T-cell (primary cell): ENCODE measurements around the gene FAM20B. TPM values are rescaled to one million over a fixed set of nuclear protein-coding genes. Genes with fewer than 3 reads are reported as not detected.
"Not testable (repeated sequence)": the region's sequence is repeated elsewhere in the genome, so short reads cannot be mapped to it uniquely, and the experiment has no call there.

Experiments used
- ATAC-seq, 4 experiments: fragments of 200-7000 bp in 3 of 4; fragments of 150-1000 bp in 1 of 4; cut with Tn5 transposase; replicated peaks in 1 of 4; 1 replicate in 3 of 4; 2 replicates in 1 of 4; pipeline ENCODE4 v1.10.0; 2021; ENCODE audit warnings: moderate library complexity in 3 of 4, mild to moderate bottlenecking in 2 of 4, moderate number of reproducible peaks in 1 of 4
- CTCF ChIA-PET, 2 donors: fragments of 300-600 bp; sonication (Branson Sonifier 250); formaldehyde crosslinking; loops; one replicate each; lab custom pipeline; 2022; ENCODE audit warnings: antibody characterized with exemption in 2 of 2; lab: Charles Lee
- POLR2A ChIA-PET, 2 donors: fragments of 300-600 bp; sonication (Branson Sonifier 250); formaldehyde crosslinking; loops; one replicate each; lab custom pipeline; 2022; ENCODE audit warnings: antibody characterized with exemption in 2 of 2; lab: Charles Lee
- DNase-seq, 35 experiments: peaks; one replicate each; pipeline versions ENCODE4 v3.0.0 to v3.0.0-alpha.2; 2013 to 2023
- H3K27ac ChIP-seq: one replicate; pipeline ENCODE4 v1.5.1; 2013; ENCODE audit warnings: low read length
- H3K27me3 ChIP-seq, 2 experiments: replicated peaks in 1 of 2; 1 replicate in 1 of 2; 2 replicates in 1 of 2; pipeline versions ENCODE4 v1.6.1 to v1.7.0; 2013; ENCODE audit warnings: low read length in 1 of 2, mixed read lengths in 1 of 2; ENCODE audit not compliant: control insufficient read depth in 2 of 2, insufficient read depth in 2 of 2; ENCODE audit errors: extremely low read depth in 1 of 2
- H3K36me3 ChIP-seq, 2 donors: 1 replicate in 1 of 2; 2 replicates in 1 of 2; pipeline versions ENCODE4 v1.6.1 to v1.7.0; 2013; ENCODE audit warnings: low read length in 1 of 2; ENCODE audit not compliant: control insufficient read depth in 2 of 2, insufficient read depth in 1 of 2; ENCODE audit errors: extremely low read depth in 1 of 2
- H3K4me1 ChIP-seq, 2 experiments: 1 replicate in 1 of 2; 2 replicates in 1 of 2; pipeline versions ENCODE4 v1.6.1 to v1.7.0; 2013; ENCODE audit warnings: low read length in 2 of 2, mixed read lengths in 1 of 2; ENCODE audit not compliant: insufficient read depth in 2 of 2, control insufficient read depth in 1 of 2; ENCODE audit errors: extremely low read depth in 1 of 2
- H3K4me3 ChIP-seq, 2 donors: 1 replicate in 1 of 2; 2 replicates in 1 of 2; pipeline versions ENCODE4 v1.5.1 to v1.7.0; 2013; ENCODE audit warnings: mild to moderate bottlenecking in 2 of 2, low read length in 1 of 2, moderate library complexity in 1 of 2; ENCODE audit not compliant: control insufficient read depth in 1 of 2; ENCODE audit errors: extremely low read depth in 1 of 2
- H3K9me3 ChIP-seq: 2 replicates; pipeline ENCODE4 v1.7.0; 2013
- H3K27ac Mint-ChIP-seq, 2 donors: one replicate each; pipeline ENCODE4 v1.8.0; 2020 to 2021; ENCODE audit warnings: mild to moderate bottlenecking in 2 of 2, mixed read lengths in 2 of 2
- H3K27me3 Mint-ChIP-seq, 2 donors: one replicate each; pipeline ENCODE4 v1.8.0; 2021 to 2022; ENCODE audit warnings: mixed read lengths in 2 of 2
- H3K36me3 Mint-ChIP-seq: one replicate; pipeline ENCODE4 v1.8.0; 2021; ENCODE audit warnings: mixed read lengths
- H3K4me1 Mint-ChIP-seq, 3 donors: one replicate each; pipeline ENCODE4 v1.8.0; 2020 to 2022; ENCODE audit warnings: mixed read lengths in 3 of 3, mild to moderate bottlenecking in 1 of 3
- H3K4me3 Mint-ChIP-seq, 3 donors: one replicate each; pipeline ENCODE4 v1.8.0; 2020 to 2022; ENCODE audit warnings: mild to moderate bottlenecking in 3 of 3, mixed read lengths in 3 of 3, moderate library complexity in 3 of 3
- H3K9me3 Mint-ChIP-seq, 3 donors: one replicate each; pipeline ENCODE4 v1.8.0; 2020 to 2022; ENCODE audit warnings: mixed read lengths in 3 of 3
- WGBS: methylation state at CpG from one replicate; pipeline ENCODE4 v1.1.5; 2013; ENCODE audit warnings: missing lambda C conversion rate; ENCODE audit not compliant: insufficient coverage; 5-methylcytosine and 5-hydroxymethylcytosine counted together
- total RNA-seq, 35 experiments: library from RNA in 6 of 35; stranded (reverse) in 6 of 35; fragments of 120-200 nt in 1 of 35; gene quantifications; one replicate each; pipeline versions ENCODE4 v1.2.1 to v1.2.4 and lab custom pipeline; 2013 to 2026

Gene FAM20B
- total RNA-seq, 5 donors from 2014 or later (not counting 1 experiment from before 2014, with no cell fraction given) = 17.2 to 26.6 (median 25.5) TPM

DNA sequence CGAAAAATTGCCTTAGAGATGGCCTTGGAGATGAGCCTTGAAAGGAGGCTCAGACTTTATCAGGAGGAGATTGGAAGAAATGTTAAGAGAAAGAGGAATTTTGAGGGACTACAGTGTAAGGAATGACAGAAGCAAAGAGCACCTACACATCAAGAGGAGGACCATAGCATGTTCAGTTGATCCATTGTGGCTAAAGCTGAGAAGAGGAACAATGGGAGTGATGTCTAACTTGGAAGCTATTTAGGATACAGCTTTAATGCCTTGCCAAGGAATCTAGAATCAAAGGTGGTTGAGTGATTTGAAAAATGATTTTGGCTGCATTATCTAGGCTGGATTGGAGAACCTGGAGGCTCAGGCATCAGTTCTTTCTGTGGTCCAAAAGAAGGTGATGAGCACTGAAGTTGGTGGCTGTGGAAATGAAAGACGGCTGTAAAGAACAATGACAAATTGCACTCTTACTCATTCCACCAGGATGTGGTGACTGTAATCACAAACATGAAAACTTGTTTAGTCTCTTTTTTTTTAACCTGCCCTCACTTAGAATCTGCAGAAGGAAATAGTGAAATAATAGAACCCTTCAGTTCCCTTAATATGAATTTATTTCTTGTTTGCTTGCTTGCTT lies 11.3 kb downstream of the FAM20B start:
- no peaks in the 10 kb centered on the region for H3K9me3 ChIP-seq
- DNase-seq (peak in 1 of 35 experiments; percentile 27), ATAC-seq (peak; percentile 72 to 82 (median 81))
- POLR2A ChIA-PET = no interaction called here
- H3K4me1 Mint-ChIP-seq = peaks cover 66 to 74% (median 69%) of the 10 kb centered on the region in 3 donors
- H3K27me3 ChIP-seq = no peaks in the 10 kb centered on the region
- H3K27ac Mint-ChIP-seq = peak overlapping the region; percentile 72 to 74
- H3K4me3 ChIP-seq = no peak overlapping the region
- H3K27ac ChIP-seq = no peak overlapping the region
- WGBS = 100% methylated on average over 1 of the region's 2 CpGs
- H3K27me3 Mint-ChIP-seq = no peaks in the 10 kb centered on the region
- CTCF ChIA-PET = no interaction called here
- H3K36me3 Mint-ChIP-seq = no peaks in the 10 kb centered on the region
- peak overlapping the region; percentile 0 to 46 (median 5) for H3K4me3 Mint-ChIP-seq
- H3K4me1 ChIP-seq = peaks cover 22 to 30% of the 10 kb centered on the region in 2 experiments
- no peaks in the 10 kb centered on the region for H3K36me3 ChIP-seq
- no peaks in the 10 kb centered on the region for H3K9me3 Mint-ChIP-seq

DNA sequence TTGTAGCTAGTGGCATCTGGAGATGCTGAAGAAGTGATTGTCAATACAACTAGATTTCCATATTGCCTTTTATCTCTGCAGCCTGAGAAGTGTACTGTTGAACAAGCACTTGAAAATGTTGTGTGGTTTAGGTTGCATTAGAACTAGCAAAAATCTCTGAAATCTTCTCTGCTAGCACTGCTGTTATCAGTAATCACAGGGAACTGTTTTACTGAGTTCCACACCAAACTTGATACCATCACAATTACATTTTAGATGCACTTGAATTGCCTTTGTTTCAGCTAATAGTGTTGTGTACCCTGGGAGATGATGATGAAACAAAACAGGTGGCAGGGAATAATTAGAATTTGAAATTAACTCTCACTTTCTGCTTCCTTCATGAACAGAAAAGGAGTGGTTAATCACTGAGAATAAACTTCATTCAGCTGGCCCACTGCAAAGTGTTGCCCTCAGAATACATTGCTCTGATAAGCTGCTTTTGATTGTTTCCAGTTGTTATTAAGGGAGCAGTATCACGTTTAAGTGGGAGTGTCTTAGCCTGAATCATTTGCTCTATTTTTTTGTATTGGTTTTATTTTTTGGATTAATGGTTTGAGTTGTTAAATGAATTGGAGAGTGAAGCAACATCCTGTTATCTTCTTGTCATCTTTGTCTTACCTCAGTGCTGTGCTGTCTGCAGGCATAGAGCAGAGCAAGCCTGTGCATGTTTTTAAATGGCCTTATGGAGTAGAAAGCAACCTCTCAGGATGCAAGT lies 13.0 kb downstream of the FAM20B start:
- Histone ChIP-seq H3K9me3 (no peaks in the 10 kb centered on the region), H3K27ac (no peak overlapping the region), H3K4me3 (no peak overlapping the region), H3K27me3 (no peaks in the 10 kb centered on the region), H3K36me3 (peaks cover 0 to 8% of the 10 kb centered on the region in 2 donors), H3K4me1 (peaks cover 25 to 28% of the 10 kb centered on the region in 2 experiments)
- H3K27me3 Mint-ChIP-seq = no peaks in the 10 kb centered on the region
- H3K9me3 Mint-ChIP-seq = no peaks in the 10 kb centered on the region
- ATAC-seq (peak; percentile 46 to 55 (median 52)), DNase-seq (no peak)
- WGBS = 13% methylated on average over 1 of the region's 1 CpG
- peaks cover 4% of the 10 kb centered on the region for H3K36me3 Mint-ChIP-seq
- ChIA-PET CTCF (no interaction called here), POLR2A (interaction anchor here in 1 of 2 donors (0.7 kb wide), 2 partner anchors 488 to 986 kb away, joined by 4 read pairs; no protein-coding TSS in a partner anchor)
- peaks cover 57 to 61% (median 58%) of the 10 kb centered on the region in 3 donors for H3K4me1 Mint-ChIP-seq
- H3K27ac Mint-ChIP-seq = peak overlapping the region; percentile 59 to 80
- H3K4me3 Mint-ChIP-seq = no peak overlapping the region

DNA sequence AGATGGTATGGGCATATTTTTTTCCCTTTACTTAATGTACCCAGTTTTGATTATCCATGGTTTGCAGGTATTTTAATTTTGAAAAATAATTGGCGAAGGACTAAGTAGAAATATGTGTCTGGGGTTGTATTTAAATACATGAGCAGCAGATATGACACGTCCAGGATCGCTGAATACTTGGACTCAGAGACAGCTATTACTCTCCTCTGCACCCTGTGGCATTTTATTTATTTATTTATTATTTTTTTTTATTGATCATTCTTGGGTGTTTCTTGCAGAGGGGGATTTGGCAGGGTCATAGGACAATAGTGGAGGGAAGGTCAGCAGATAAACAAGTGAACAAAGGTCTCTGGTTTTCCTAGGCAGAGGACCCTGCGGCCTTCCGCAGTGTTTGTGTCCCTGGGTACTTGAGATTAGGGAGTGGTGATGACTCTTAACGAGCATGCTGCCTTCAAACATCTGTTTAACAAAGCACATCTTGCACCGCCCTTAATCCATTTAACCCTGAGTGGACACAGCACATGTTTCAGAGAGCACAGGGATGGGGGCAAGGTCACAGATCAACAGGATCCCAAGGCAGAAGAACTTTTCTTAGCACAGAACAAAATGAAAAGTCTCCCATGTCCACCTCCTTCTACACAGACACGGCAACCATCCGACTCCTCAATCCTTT lies 13.9 kb downstream of the FAM20B start:
- peaks cover 0 to 12% of the 10 kb centered on the region in 2 donors for H3K36me3 ChIP-seq
- H3K27ac ChIP-seq, H3K9me3 Mint-ChIP-seq, H3K4me3 ChIP-seq, H3K27me3 ChIP-seq, H3K9me3 ChIP-seq, ATAC-seq, H3K36me3 Mint-ChIP-seq, H3K4me3 Mint-ChIP-seq, H3K27me3 Mint-ChIP-seq, DNase-seq, CTCF ChIA-PET: not testable (repeated sequence)
- H3K4me1 ChIP-seq = peaks cover 19 to 25% of the 10 kb centered on the region in 2 experiments
- Mint-ChIP-seq H3K4me1 (peaks cover 50 to 57% (median 51%) of the 10 kb centered on the region in 3 donors), H3K27ac (peak overlapping the region in 1 of 2 donors; percentile 59)
- POLR2A ChIA-PET = interaction anchor here in 1 of 2 donors (0.6 kb wide), 1 partner anchor 326 kb away, joined by 3 read pairs; no protein-coding TSS in a partner anchor
- 100% methylated on average over 2 of the region's 9 CpGs for WGBS

GRCh38 chr1:179040175-179040551 lies 14.5 kb downstream of the FAM20B start:
- H3K27me3 ChIP-seq, DNase-seq, POLR2A ChIA-PET, H3K27ac ChIP-seq, ATAC-seq, H3K9me3 ChIP-seq, CTCF ChIA-PET, H3K27ac Mint-ChIP-seq, H3K4me3 ChIP-seq, H3K9me3 Mint-ChIP-seq, H3K4me3 Mint-ChIP-seq, H3K27me3 Mint-ChIP-seq, H3K36me3 Mint-ChIP-seq: not testable (repeated sequence)
- peaks cover 2 to 12% of the 10 kb centered on the region in 2 donors for H3K36me3 ChIP-seq
- H3K4me1 ChIP-seq = peaks cover 16 to 25% of the 10 kb centered on the region in 2 experiments
- peaks cover 45 to 51% (median 46%) of the 10 kb centered on the region in 3 donors for H3K4me1 Mint-ChIP-seq
- 100% methylated on average over 10 of the region's 27 CpGs for WGBS

GRCh38 chr1:179042087-179042486 lies 16.4 kb downstream of the FAM20B start:
- ATAC-seq (no peak), DNase-seq (no peak)
- Histone ChIP-seq H3K9me3 (no peaks in the 10 kb centered on the region), H3K36me3 (peaks cover 2 to 17% of the 10 kb centered on the region in 2 donors), H3K4me3 (no peak overlapping the region), H3K4me1 (peaks cover 13 to 17% of the 10 kb centered on the region in 2 experiments), H3K27me3 (no peaks in the 10 kb centered on the region), H3K27ac (no peak overlapping the region)
- H3K27me3 Mint-ChIP-seq = no peaks in the 10 kb centered on the region
- H3K4me3 Mint-ChIP-seq = no peak overlapping the region
- H3K4me1 Mint-ChIP-seq = peaks cover 25 to 34% (median 27%) of the 10 kb centered on the region in 3 donors
- no peak overlapping the region for H3K27ac Mint-ChIP-seq
- H3K36me3 Mint-ChIP-seq = peaks cover 9% of the 10 kb centered on the region
- no peaks in the 10 kb centered on the region for H3K9me3 Mint-ChIP-seq
- POLR2A ChIA-PET = interaction anchor here in 1 of 2 donors (1.3 kb wide), 1 partner anchor 15 kb away, joined by 4 read pairs; no protein-coding TSS in a partner anchor
- CTCF ChIA-PET = no interaction called here
- 95% methylated on average over 8 of the region's 8 CpGs for WGBS

- H3K4me1 Mint-ChIP-seq = peaks cover 21 to 28% (median 22%) of the 10 kb centered on the region in 3 donors
- H3K27ac Mint-ChIP-seq = no peak overlapping the region
- H3K4me1 ChIP-seq = peaks cover 9 to 13% of the 10 kb centered on the region in 2 experiments
- CTCF ChIA-PET = interaction anchor here in 1 of 2 donors (1.5 kb wide), 1 partner anchor 772 kb away, joined by 7 read pairs; no protein-coding TSS in a partner anchor
- H3K4me3 ChIP-seq = no peak overlapping the region
- ATAC-seq = no peak
- DNase-seq = no peak
- H3K9me3 ChIP-seq = no peaks in the 10 kb centered on the region
- H3K27me3 ChIP-seq = no peaks in the 10 kb centered on the region
- H3K36me3 Mint-ChIP-seq = peaks cover 9% of the 10 kb centered on the region
- H3K9me3 Mint-ChIP-seq = no peaks in the 10 kb centered on the region
- H3K36me3 ChIP-seq = peaks cover 2 to 17% of the 10 kb centered on the region in 2 donors
- no peak overlapping the region for H3K4me3 Mint-ChIP-seq
- POLR2A ChIA-PET = interaction anchor here in 1 of 2 donors (1.3 kb wide), 1 partner anchor 15 kb away, joined by 4 read pairs; no protein-coding TSS in a partner anchor
- no peak overlapping the region for H3K27ac ChIP-seq
- 100% methylated on average over 5 of the region's 5 CpGs for WGBS
- no peaks in the 10 kb centered on the region for H3K27me3 Mint-ChIP-seq
These were observed 17.0 kb downstream of the FAM20B start for GRCh38 chr1:179042700-179043099.
